Measurements from ENCODE around the gene IL6ST. TPM values are rescaled to one million over a fixed set of nuclear protein-coding genes. Genes with fewer than 3 reads are reported as not detected.

The IL6ST gene
- total RNA-seq, 1 donor from 2014 or later: 221 TPM

- DNase-seq (ENCODE audit: low spot score): no peak
- TF ChIP-seq CTCF (IDR thresholded peaks at IDR 0.05): no peak
- no peaks in the 10 kb centered on the region for H3K36me3 Mint-ChIP-seq (ENCODE audit: low read depth)
- no peaks in the 10 kb centered on the region for H3K27me3 Mint-ChIP-seq (ENCODE audit: low read depth)
- no peak overlapping the region for H3K27ac Mint-ChIP-seq (ENCODE audit: unreplicated experiment)
- H3K9me3 Mint-ChIP-seq (ENCODE audit: low read depth): no peaks in the 10 kb centered on the region
- H3K4me3 Mint-ChIP-seq (ENCODE audit: unreplicated experiment): no peak overlapping the region
- peaks cover 9% of the 10 kb centered on the region for H3K4me1 Mint-ChIP-seq (ENCODE audit: low read depth)
Observed at GRCh38 chr5:55924744-55925143, 70.0 kb downstream of the IL6ST start.

GRCh38 chr5:55923865-55924500 lies 70.8 kb downstream of the IL6ST start:
- H3K27ac Mint-ChIP-seq (ENCODE audit: unreplicated experiment): no peak overlapping the region
- DNase-seq (ENCODE audit: low spot score): no peak
- H3K4me3 Mint-ChIP-seq (ENCODE audit: unreplicated experiment): no peak overlapping the region
- H3K4me1 Mint-ChIP-seq (ENCODE audit: low read depth): peaks cover 9% of the 10 kb centered on the region
- H3K36me3 Mint-ChIP-seq (ENCODE audit: low read depth): no peaks in the 10 kb centered on the region
- no peaks in the 10 kb centered on the region for H3K27me3 Mint-ChIP-seq (ENCODE audit: low read depth)
- H3K9me3 Mint-ChIP-seq (ENCODE audit: low read depth): no peaks in the 10 kb centered on the region
- TF ChIP-seq CTCF (IDR thresholded peaks at IDR 0.05): no peak

GRCh38 chr5:55923177-55923771 lies 71.5 kb downstream of the IL6ST start:
- Mint-ChIP-seq H3K27ac (ENCODE audit: unreplicated experiment) (peak overlapping the region; percentile 25), H3K27me3 (ENCODE audit: low read depth) (no peaks in the 10 kb centered on the region), H3K4me3 (ENCODE audit: unreplicated experiment) (peak overlapping the region; percentile 38), H3K36me3 (ENCODE audit: low read depth) (no peaks in the 10 kb centered on the region), H3K4me1 (ENCODE audit: low read depth) (peaks cover 9% of the 10 kb centered on the region), H3K9me3 (ENCODE audit: low read depth) (no peaks in the 10 kb centered on the region)
- no peak for DNase-seq (ENCODE audit: low spot score)
- no peak for TF ChIP-seq CTCF (IDR thresholded peaks at IDR 0.05)

GRCh38 chr5:55921617-55922016 lies 73.1 kb downstream of the IL6ST start:
- no peaks in the 10 kb centered on the region for H3K36me3 Mint-ChIP-seq (ENCODE audit: low read depth)
- no peak overlapping the region for H3K27ac Mint-ChIP-seq (ENCODE audit: unreplicated experiment)
- no peak overlapping the region for H3K4me3 Mint-ChIP-seq (ENCODE audit: unreplicated experiment)
- no peak for TF ChIP-seq CTCF (IDR thresholded peaks at IDR 0.05)
- peaks cover 9% of the 10 kb centered on the region for H3K4me1 Mint-ChIP-seq (ENCODE audit: low read depth)
- no peak for DNase-seq (ENCODE audit: low spot score)
- no peaks in the 10 kb centered on the region for H3K9me3 Mint-ChIP-seq (ENCODE audit: low read depth)
- no peaks in the 10 kb centered on the region for H3K27me3 Mint-ChIP-seq (ENCODE audit: low read depth)

GRCh38 chr5:55920784-55921183 lies 74.0 kb downstream of the IL6ST start:
- H3K4me3 Mint-ChIP-seq (ENCODE audit: unreplicated experiment): no peak overlapping the region
- no peaks in the 10 kb centered on the region for H3K27me3 Mint-ChIP-seq (ENCODE audit: low read depth)
- no peak for DNase-seq (ENCODE audit: low spot score)
- H3K27ac Mint-ChIP-seq (ENCODE audit: unreplicated experiment): no peak overlapping the region
- no peaks in the 10 kb centered on the region for H3K9me3 Mint-ChIP-seq (ENCODE audit: low read depth)
- TF ChIP-seq CTCF (IDR thresholded peaks at IDR 0.05): peak; percentile 74
- no peaks in the 10 kb centered on the region for H3K36me3 Mint-ChIP-seq (ENCODE audit: low read depth)
- peaks cover 13% of the 10 kb centered on the region for H3K4me1 Mint-ChIP-seq (ENCODE audit: low read depth)

Data from chondrocyte (in vitro differentiated cells).